Glomerular visceral epithelial cell (primary cell): ENCODE results near the gene CRELD1.

Source experiments
- DNase-seq: peaks from one replicate; pipeline ENCODE4 v3.0.0-alpha.2; 2016; ENCODE audit errors: extremely low spot score

The CRELD1 gene

GRCh38 chr3:9903238-9903624 is 30.4 kb upstream of the CRELD1 start:
- DNase-seq: no peak

GRCh38 chr3:9903904-9904303 is 29.7 kb upstream of the CRELD1 start:
- no peak for DNase-seq

GRCh38 chr3:9906480-9906879 is 27.2 kb upstream of the CRELD1 start:
- DNase-seq: no peak

GRCh38 chr3:9908286-9908685 is 25.3 kb upstream of the CRELD1 start:
- no peak for DNase-seq

GRCh38 chr3:9909221-9910013 is 24.2 kb upstream of the CRELD1 start:
- DNase-seq: no peak

GRCh38 chr3:9911863-9912262 is 21.8 kb upstream of the CRELD1 start:
- DNase-seq: no peak

GRCh38 chr3:9912294-9912935 is 21.2 kb upstream of the CRELD1 start:
- peak; percentile 35 for DNase-seq

GRCh38 chr3:9913601-9914000 is 20.0 kb upstream of the CRELD1 start:
- no peak for DNase-seq

GRCh38 chr3:9914011-9914410 is 19.6 kb upstream of the CRELD1 start:
- no peak for DNase-seq

- DNase-seq: peak; percentile 44
These were observed 18.9 kb upstream of the CRELD1 start for GRCh38 chr3:9914559-9915253.

- DNase-seq: peak; percentile 60
These were observed 18.1 kb upstream of the CRELD1 start for GRCh38 chr3:9915254-9916141.

GRCh38 chr3:9916346-9916733 is 17.3 kb upstream of the CRELD1 start:
- DNase-seq: peak; percentile 17

- DNase-seq: peak; percentile 94
These were observed 16.6 kb upstream of the CRELD1 start, which contains the start of gene IL17RC for GRCh38 chr3:9916734-9917680. Gene IL17RC, plus strand, starts transcription at chr3:9917098. Its CDS starts 218 bp downstream, at chr3:9917316.

- DNase-seq: no peak
These were observed 15.8 kb upstream of the CRELD1 start for GRCh38 chr3:9917820-9918219.

GRCh38 chr3:9918261-9919038 is 15.2 kb upstream of the CRELD1 start:
- no peak for DNase-seq

- no peak for DNase-seq
These were observed 5.5 kb upstream of the CRELD1 start for GRCh38 chr3:9928158-9928557.

GRCh38 chr3:9930804-9931418 is 2.7 kb upstream of the CRELD1 start:
- no peak for DNase-seq

GRCh38 chr3:9932535-9932842 is 1.1 kb upstream of the CRELD1 start:
- no peak for DNase-seq

- DNase-seq: peak; percentile 76
These were observed 632 bp upstream of the CRELD1 start for GRCh38 chr3:9932843-9933560.
